Effector memory CD8-positive, alpha-beta T cell (primary cell): ENCODE results near the gene APOBEC3F.
"Not testable (repeated sequence)": the region's sequence is repeated elsewhere in the genome, so short reads cannot be mapped to it uniquely, and the experiment has no call there.

Experiments used
- ATAC-seq: fragments of 150-1000 bp; cut with Tn5 transposase; replicated peaks from 2 replicates; pipeline ENCODE4 v1.10.0; 2021; ENCODE audit warnings: mild to moderate bottlenecking, moderate library complexity
- DNase-seq, 3 experiments: peaks; one replicate each; pipeline ENCODE4 v3.0.0; 2021
- H3K27ac Mint-ChIP-seq, 2 donors: one replicate each; pipeline ENCODE4 v1.8.0; 2022; ENCODE audit warnings: mild to moderate bottlenecking in 2 of 2, mixed read lengths in 2 of 2, moderate library complexity in 2 of 2
- H3K27me3 Mint-ChIP-seq, 2 donors: one replicate each; pipeline ENCODE4 v1.8.0; 2022; ENCODE audit warnings: mixed read lengths in 2 of 2
- H3K36me3 Mint-ChIP-seq: one replicate; pipeline ENCODE4 v1.8.0; 2022; ENCODE audit warnings: mild to moderate bottlenecking, moderate library complexity, mixed read lengths; ENCODE audit not compliant: insufficient read depth
- H3K4me1 Mint-ChIP-seq, 2 donors: one replicate each; pipeline ENCODE4 v1.8.0; 2022; ENCODE audit warnings: low read depth in 2 of 2, mixed read lengths in 2 of 2
- H3K4me3 Mint-ChIP-seq, 2 donors: one replicate each; pipeline ENCODE4 v1.8.0; 2022; ENCODE audit warnings: mild to moderate bottlenecking in 2 of 2, mixed read lengths in 2 of 2, moderate library complexity in 2 of 2
- H3K9me3 Mint-ChIP-seq, 2 donors: one replicate each; pipeline ENCODE4 v1.8.0; 2022; ENCODE audit warnings: mixed read lengths in 2 of 2

APOBEC3F gene

GRCh38 chr22:39016592-39016991 lies 24.1 kb upstream of the APOBEC3F start:
- Mint-ChIP-seq H3K9me3 (no peaks in the 10 kb centered on the region), H3K4me1 (peaks cover 41% of the 10 kb centered on the region in 2 donors), H3K27me3 (no peaks in the 10 kb centered on the region), H3K27ac (peak overlapping the region; percentile 84 to 89), H3K36me3 (peaks cover 36% of the 10 kb centered on the region), H3K4me3 (peak overlapping the region; percentile 60 to 98)
- no peak for ATAC-seq
- DNase-seq = no peak

GRCh38 chr22:39017596-39018365 lies 22.9 kb upstream of the APOBEC3F start:
- Mint-ChIP-seq H3K9me3 (no peaks in the 10 kb centered on the region), H3K27ac (peak overlapping the region; percentile 89 to 92), H3K4me3 (peak overlapping the region; percentile 38 to 98), H3K27me3 (no peaks in the 10 kb centered on the region), H3K4me1 (peaks cover 43 to 48% of the 10 kb centered on the region in 2 donors), H3K36me3 (peaks cover 44% of the 10 kb centered on the region)
- ATAC-seq = no peak
- DNase-seq = no peak

GRCh38 chr22:39020021-39020651 lies 20.5 kb upstream of the APOBEC3F start:
- Mint-ChIP-seq H3K27ac (peak overlapping the region; percentile 98), H3K4me3 (peak overlapping the region; percentile 98 to 99), H3K4me1 (peaks cover 45 to 49% of the 10 kb centered on the region in 2 donors), H3K36me3 (peaks cover 65% of the 10 kb centered on the region)
- not testable (repeated sequence) for H3K9me3 Mint-ChIP-seq, ATAC-seq, H3K27me3 Mint-ChIP-seq
- peak in 1 of 3 experiments; percentile 25 for DNase-seq

GRCh38 chr22:39021552-39022250 lies 19.0 kb upstream of the APOBEC3F start:
- H3K27me3 Mint-ChIP-seq = no peaks in the 10 kb centered on the region
- H3K4me3 Mint-ChIP-seq = peak overlapping the region; percentile 98 to 99
- H3K27ac Mint-ChIP-seq = peak overlapping the region; percentile 98
- ATAC-seq (no peak), DNase-seq (no peak)
- peaks cover 78% of the 10 kb centered on the region for H3K36me3 Mint-ChIP-seq
- peaks cover 51 to 55% of the 10 kb centered on the region in 2 donors for H3K4me1 Mint-ChIP-seq
- H3K9me3 Mint-ChIP-seq = no peaks in the 10 kb centered on the region

GRCh38 chr22:39024519-39025308 lies 15.9 kb upstream of the APOBEC3F start:
- H3K4me1 Mint-ChIP-seq = peaks cover 49 to 54% of the 10 kb centered on the region in 2 donors
- no peaks in the 10 kb centered on the region for H3K9me3 Mint-ChIP-seq
- ATAC-seq (peak; percentile 15), DNase-seq (peak in 1 of 3 experiments; percentile 13)
- H3K27me3 Mint-ChIP-seq = no peaks in the 10 kb centered on the region
- H3K4me3 Mint-ChIP-seq = peak overlapping the region; percentile 68 to 98
- H3K36me3 Mint-ChIP-seq = peaks cover 69% of the 10 kb centered on the region
- H3K27ac Mint-ChIP-seq = peak overlapping the region; percentile 89 to 93

GRCh38 chr22:39026509-39027150 lies 14.0 kb upstream of the APOBEC3F start:
- DNase-seq (no peak), ATAC-seq (no peak)
- Mint-ChIP-seq H3K4me1 (peaks cover 38 to 44% of the 10 kb centered on the region in 2 donors), H3K9me3 (no peaks in the 10 kb centered on the region), H3K27ac (peak overlapping the region; percentile 85 to 89), H3K4me3 (peak overlapping the region in 1 of 2 donors; percentile 58), H3K27me3 (no peaks in the 10 kb centered on the region), H3K36me3 (peaks cover 65% of the 10 kb centered on the region)

GRCh38 chr22:39027717-39028116 lies 12.9 kb upstream of the APOBEC3F start:
- peaks cover 32 to 38% of the 10 kb centered on the region in 2 donors for H3K4me1 Mint-ChIP-seq
- DNase-seq = no peak
- peaks cover 68% of the 10 kb centered on the region for H3K36me3 Mint-ChIP-seq
- ATAC-seq = no peak
- no peaks in the 10 kb centered on the region for H3K27me3 Mint-ChIP-seq
- H3K9me3 Mint-ChIP-seq = no peaks in the 10 kb centered on the region
- no peak overlapping the region for H3K4me3 Mint-ChIP-seq
- H3K27ac Mint-ChIP-seq = peak overlapping the region; percentile 82 to 85

GRCh38 chr22:39028281-39028680 lies 12.4 kb upstream of the APOBEC3F start:
- H3K27ac Mint-ChIP-seq = peak overlapping the region; percentile 82 to 85
- H3K4me1 Mint-ChIP-seq = peaks cover 32 to 38% of the 10 kb centered on the region in 2 donors
- no peaks in the 10 kb centered on the region for H3K27me3 Mint-ChIP-seq
- DNase-seq (no peak), ATAC-seq (no peak)
- no peaks in the 10 kb centered on the region for H3K9me3 Mint-ChIP-seq
- H3K36me3 Mint-ChIP-seq = peaks cover 64% of the 10 kb centered on the region
- no peak overlapping the region for H3K4me3 Mint-ChIP-seq

- Mint-ChIP-seq H3K36me3 (peaks cover 55% of the 10 kb centered on the region), H3K4me3 (no peak overlapping the region)
- no peak for ATAC-seq
Observed at GRCh38 chr22:39029227-39029626, 11.4 kb upstream of the APOBEC3F start.

GRCh38 chr22:39030705-39031104 lies 10.0 kb upstream of the APOBEC3F start:
- peaks cover 13 to 18% of the 10 kb centered on the region in 2 donors for H3K4me1 Mint-ChIP-seq

More at GRCh38 chr22:39029227-39029626, 11.4 kb upstream of the APOBEC3F start:
- Mint-ChIP-seq H3K27ac (no peak overlapping the region), H3K27me3 (no peaks in the 10 kb centered on the region), H3K9me3 (no peaks in the 10 kb centered on the region), H3K4me1 (peaks cover 25 to 32% of the 10 kb centered on the region in 2 donors)
- DNase-seq = no peak

GRCh38 chr22:39031434-39032295 lies 9.0 kb upstream of the APOBEC3F start:
- H3K27ac Mint-ChIP-seq, H3K9me3 Mint-ChIP-seq, ATAC-seq, H3K27me3 Mint-ChIP-seq, H3K4me3 Mint-ChIP-seq, DNase-seq: not testable (repeated sequence)
- Mint-ChIP-seq H3K4me1 (peaks cover 4 to 11% of the 10 kb centered on the region in 2 donors), H3K36me3 (peaks cover 35% of the 10 kb centered on the region)

More at GRCh38 chr22:39030705-39031104, 10.0 kb upstream of the APOBEC3F start:
- Mint-ChIP-seq H3K27ac (peak overlapping the region in 1 of 2 donors; percentile 36), H3K27me3 (no peaks in the 10 kb centered on the region), H3K4me3 (no peak overlapping the region), H3K9me3 (no peaks in the 10 kb centered on the region), H3K36me3 (peaks cover 42% of the 10 kb centered on the region)
- ATAC-seq (no peak), DNase-seq (no peak)

- not testable (repeated sequence) for H3K9me3 Mint-ChIP-seq, DNase-seq
Observed at GRCh38 chr22:39037071-39037470, 3.6 kb upstream of the APOBEC3F start.

More at GRCh38 chr22:39037071-39037470, 3.6 kb upstream of the APOBEC3F start:
- Mint-ChIP-seq H3K4me1 (peaks cover 21% of the 10 kb centered on the region in 2 donors), H3K36me3 (peaks cover 15% of the 10 kb centered on the region), H3K27ac (peak overlapping the region in 1 of 2 donors; percentile 19)
- H3K4me3 Mint-ChIP-seq, ATAC-seq, H3K27me3 Mint-ChIP-seq: not testable (repeated sequence)
